SK-N-SH (cell line): ENCODE data around the gene APRT. TPM values are rescaled to one million over a fixed set of nuclear protein-coding genes. Genes with fewer than 3 reads are reported as not detected.

ENCODE experiments used
- CTCF ChIA-PET: fragments of 300-600, 350-600 bp; formaldehyde crosslinking; extraction: SDS; loops from one replicate; lab custom pipeline; 2021; lab: Yijun Ruan, JAX
- POLR2A ChIA-PET: fragments of 350-600 bp; sonication (Branson Sonifier 250); formaldehyde crosslinking; extraction: SDS; loops from one replicate; lab custom pipeline; 2020; ENCODE audit warnings: antibody characterized with exemption, inconsistent platforms; lab: Yijun Ruan, JAX
- DNase-seq: peaks from one replicate; pipeline ENCODE4 v3.0.0; 2012
- H2AFZ ChIP-seq: fragments of 200-600 bp; sonication (generic); 2 replicates; pipeline ENCODE4 v1.8.1; 2016; ENCODE audit warnings: antibody characterized with exemption, mild to moderate bottlenecking, low read depth
- H3F3A ChIP-seq: fragments of 200-600 bp; sonication (generic); replicated peaks from 2 replicates; pipeline ENCODE3; 2016; ENCODE audit warnings: antibody characterized with exemption, mild to moderate bottlenecking; ENCODE audit not compliant: insufficient read depth
- H3K27ac ChIP-seq, 2 experiments: fragments of 200-500 bp in 1 of 2; fragments of 200-600 bp in 1 of 2; sonication (Bioruptor generic) in 1 of 2; sonication (generic), shearing (Covaris generic) in 1 of 2; 2 replicates each; pipeline versions ENCODE4 v1.5.1 to v1.6.1; 2014 to 2016; ENCODE audit warnings: low read depth in 2 of 2, inconsistent platforms in 1 of 2, low read length in 1 of 2, mild to moderate bottlenecking in 1 of 2, mixed read lengths in 1 of 2
- H3K27me3 ChIP-seq: fragments of 200-600 bp; sonication (generic), shearing (Covaris generic); 2 replicates; pipeline ENCODE4 v1.6.1; 2016; ENCODE audit warnings: mixed run types; ENCODE audit not compliant: insufficient read depth
- H3K36me3 ChIP-seq, 2 experiments: fragments of 200-500 bp in 1 of 2; fragments of 200-600 bp in 1 of 2; sonication (Bioruptor generic) in 1 of 2; sonication (generic) in 1 of 2; replicated peaks in 1 of 2; 2 replicates each; pipeline versions ENCODE3 to v1.5.1; 2014 to 2016; ENCODE audit warnings: low read length in 1 of 2, mild to moderate bottlenecking in 1 of 2; ENCODE audit not compliant: insufficient read depth in 2 of 2, control insufficient read depth in 1 of 2
- H3K4me1 ChIP-seq, 2 experiments: fragments of 200-500 bp in 1 of 2; fragments of 200-600 bp in 1 of 2; sonication (Bioruptor generic) in 1 of 2; sonication (generic), shearing (Covaris generic) in 1 of 2; 2 replicates each; pipeline versions ENCODE4 v1.5.1 to v1.6.1; 2014 to 2016; ENCODE audit warnings: low read depth in 1 of 2, low read length in 1 of 2, mixed run types in 1 of 2; ENCODE audit not compliant: insufficient read depth in 2 of 2, control insufficient read depth in 1 of 2
- H3K4me2 ChIP-seq: fragments of 200-600 bp; sonication (generic), shearing (Covaris generic); 2 replicates; pipeline ENCODE4 v1.6.1; 2017; ENCODE audit warnings: mixed run types
- H3K4me3 ChIP-seq, 2 experiments: fragments of 200-500 bp in 1 of 2; fragments of 200-600 bp in 1 of 2; sonication (Bioruptor generic) in 1 of 2; sonication (generic), shearing (Covaris generic) in 1 of 2; 2 replicates each; pipeline versions ENCODE4 v1.5.1 to v1.8.1; 2014 to 2016; ENCODE audit warnings: low read depth in 2 of 2, inconsistent platforms in 1 of 2, low read length in 1 of 2, mild to moderate bottlenecking in 1 of 2, mixed read lengths in 1 of 2, moderate library complexity in 1 of 2
- H3K79me2 ChIP-seq: fragments of 200-600 bp; sonication (generic); 2 replicates; pipeline ENCODE4 v1.8.1; 2017; ENCODE audit warnings: mild to moderate bottlenecking; ENCODE audit not compliant: insufficient read depth
- H3K9ac ChIP-seq: fragments of 200-600 bp; sonication (generic); 2 replicates; pipeline ENCODE4 v1.6.1; 2017; ENCODE audit warnings: mixed run types
- H3K9me2 ChIP-seq: fragments of 200-600 bp; sonication (generic); 2 replicates; pipeline ENCODE4 v1.6.1; 2017; ENCODE audit warnings: mixed run types
- H3K9me3 ChIP-seq: fragments of 200-600 bp; sonication (generic); 2 replicates; pipeline ENCODE4 v1.6.1; 2017; ENCODE audit warnings: mixed run types, mild to moderate bottlenecking, moderate library complexity
- H4K20me1 ChIP-seq: fragments of 200-600 bp; sonication (generic); 2 replicates; pipeline ENCODE4 v1.6.1; 2017; ENCODE audit warnings: mild to moderate bottlenecking, mixed run types; ENCODE audit not compliant: insufficient read depth
- CHD2 ChIP-seq: fragments of 150-350 bp; IDR thresholded peaks from 2 replicates; pipeline ENCODE4 v1.6.1; 2018; ENCODE audit warnings: low read length; ENCODE audit not compliant: partially characterized antibody
- EZH2phosphoT487 ChIP-seq: fragments of 200-600 bp; sonication (generic); IDR thresholded peaks from 2 replicates; pipeline ENCODE4 v1.6.1; 2017; ENCODE audit warnings: low read depth, mixed run types, mild to moderate bottlenecking, antibody characterized with exemption, moderate library complexity, borderline replicate concordance
- FOXM1 ChIP-seq: IDR thresholded peaks from 2 replicates; pipeline ENCODE4 v1.4.0; 2012; ENCODE audit warnings: low read depth, mild to moderate bottlenecking
- JUND ChIP-seq: IDR thresholded peaks from 2 replicates; pipeline ENCODE4 v1.4.0; 2012
- MXI1 ChIP-seq: IDR thresholded peaks from 2 replicates; pipeline ENCODE4 v1.6.1; 2012; ENCODE audit warnings: mild to moderate bottlenecking, low read depth, low read length, improper control_type of control experiment
- REST ChIP-seq: IDR thresholded peaks from 2 replicates; pipeline ENCODE4 v1.6.1; 2012; ENCODE audit warnings: mild to moderate bottlenecking, low read depth, low read length, moderate library complexity
- SIN3A ChIP-seq: IDR thresholded peaks from 2 replicates; pipeline ENCODE4 v1.6.1; 2012; ENCODE audit warnings: low read depth, mild to moderate bottlenecking, low read length, moderate library complexity, borderline replicate concordance
- SMC3 ChIP-seq: IDR thresholded peaks from 2 replicates; pipeline ENCODE4 v1.6.1; 2012; ENCODE audit warnings: low read depth, low read length, improper control_type of control experiment
- TEAD4 ChIP-seq: IDR thresholded peaks from 2 replicates; pipeline ENCODE4 v1.4.0; 2012; ENCODE audit warnings: mild to moderate bottlenecking, borderline replicate concordance; ENCODE audit not compliant: insufficient read depth
- USF2 ChIP-seq: fragments of 150-350 bp; IDR thresholded peaks from 2 replicates; pipeline ENCODE4 v1.6.1; 2017; ENCODE audit warnings: antibody characterized with exemption, low read length, low read depth, borderline replicate concordance
- YY1 ChIP-seq: IDR thresholded peaks from 2 replicates; pipeline ENCODE4 v1.4.0; 2012; ENCODE audit warnings: low read depth, mild to moderate bottlenecking
- WGBS: methylation state at CpG from one replicate; pipeline ENCODE4 v1.1.6; 2017; ENCODE audit warnings: low lambda C conversion rate; 5-methylcytosine and 5-hydroxymethylcytosine counted together
- polyA plus RNA-seq, 3 experiments: library from polyadenylated mRNA; depleted of rRNA; stranded (reverse); fragments of >200 nt; gene quantifications; 2 replicates each; pipeline ENCODE4 v1.2.3, GENCODE V29; 2012

Gene APRT
- polyA plus RNA-seq, 1 of the 3 experiments (the other 2 are of a cell fraction), result 192 TPM

- H2AFZ ChIP-seq, result no peak overlapping the region
- H3K79me2 ChIP-seq, result no peaks in the 10 kb centered on the region
- CTCF ChIA-PET, result no interaction called here
- no peaks in the 10 kb centered on the region for H3K27me3 ChIP-seq
- no peak overlapping the region for H3K27ac ChIP-seq
- POLR2A ChIA-PET, result no interaction called here
- H3K4me1 ChIP-seq, result no peaks in the 10 kb centered on the region
- no peaks in the 10 kb centered on the region for H4K20me1 ChIP-seq
- H3K4me3 ChIP-seq, result no peak overlapping the region
- H3K9me3 ChIP-seq, result no peaks in the 10 kb centered on the region
- peaks cover 0 to 11% of the 10 kb centered on the region in 2 experiments for H3K36me3 ChIP-seq
- H3K4me2 ChIP-seq, result no peak overlapping the region
- no peak overlapping the region for H3K9ac ChIP-seq
- TF ChIP-seq CHD2, result no peak
- TF ChIP-seq JUND, result no peak
- TF ChIP-seq SMC3, result no peak
- TF ChIP-seq EZH2phosphoT487, result no peak
- TF ChIP-seq FOXM1, result no peak
- no peak for TF ChIP-seq MXI1
- TF ChIP-seq TEAD4, result no peak
- no peak for TF ChIP-seq REST
- no peak for TF ChIP-seq YY1
- no peak for TF ChIP-seq USF2
- no peak for TF ChIP-seq SIN3A
- no peaks in the 10 kb centered on the region for H3F3A ChIP-seq
- H3K9me2 ChIP-seq, result no peaks in the 10 kb centered on the region
- WGBS, result 87% methylated on average over 6 of the region's 13 CpGs
- DNase-seq, result peak; percentile 52
Measured at GRCh38 chr16:88831838-88832237, 20.1 kb upstream of the APRT start.

GRCh38 chr16:88830783-88831182 is 19.1 kb upstream of the APRT start:
- CTCF ChIA-PET, result no interaction called here
- POLR2A ChIA-PET, result no interaction called here

More at GRCh38 chr16:88830783-88831182, 19.1 kb upstream of the APRT start:
- Histone ChIP-seq H3K79me2 (no peaks in the 10 kb centered on the region), H3K9ac (no peak overlapping the region), H3K27ac (no peak overlapping the region), H3K36me3 (peaks cover 0 to 12% of the 10 kb centered on the region in 2 experiments), H3K9me2 (no peaks in the 10 kb centered on the region), H3K4me2 (no peak overlapping the region), H2AFZ (no peak overlapping the region), H4K20me1 (no peaks in the 10 kb centered on the region), H3K4me3 (no peak overlapping the region), H3K9me3 (no peaks in the 10 kb centered on the region), H3K4me1 (no peaks in the 10 kb centered on the region), H3K27me3 (no peaks in the 10 kb centered on the region), H3F3A (no peaks in the 10 kb centered on the region)
- 83% methylated on average over 10 of the region's 14 CpGs for WGBS
- no peak for TF ChIP-seq TEAD4
- no peak for DNase-seq
